C4-2B (cell line): Measurements from ENCODE around the gene SPDYE4.

Experiments
- H3K27ac ChIP-seq: fragments of 450-650 bp; 2 replicates; pipeline ENCODE4 v1.5.1; 2017
- ZFX ChIP-seq: fragments of 450-650 bp; IDR thresholded peaks from 2 replicates; pipeline ENCODE4 v1.6.1; 2017
- TF ChIP-seq, protein P1 (sequence below): fragments of 450-650 bp; conservative IDR thresholded peaks from 2 replicates; pipeline ENCODE4 v1.5.1; 2017; ENCODE audit warnings: mild to moderate bottlenecking

Gene SPDYE4

DNA sequence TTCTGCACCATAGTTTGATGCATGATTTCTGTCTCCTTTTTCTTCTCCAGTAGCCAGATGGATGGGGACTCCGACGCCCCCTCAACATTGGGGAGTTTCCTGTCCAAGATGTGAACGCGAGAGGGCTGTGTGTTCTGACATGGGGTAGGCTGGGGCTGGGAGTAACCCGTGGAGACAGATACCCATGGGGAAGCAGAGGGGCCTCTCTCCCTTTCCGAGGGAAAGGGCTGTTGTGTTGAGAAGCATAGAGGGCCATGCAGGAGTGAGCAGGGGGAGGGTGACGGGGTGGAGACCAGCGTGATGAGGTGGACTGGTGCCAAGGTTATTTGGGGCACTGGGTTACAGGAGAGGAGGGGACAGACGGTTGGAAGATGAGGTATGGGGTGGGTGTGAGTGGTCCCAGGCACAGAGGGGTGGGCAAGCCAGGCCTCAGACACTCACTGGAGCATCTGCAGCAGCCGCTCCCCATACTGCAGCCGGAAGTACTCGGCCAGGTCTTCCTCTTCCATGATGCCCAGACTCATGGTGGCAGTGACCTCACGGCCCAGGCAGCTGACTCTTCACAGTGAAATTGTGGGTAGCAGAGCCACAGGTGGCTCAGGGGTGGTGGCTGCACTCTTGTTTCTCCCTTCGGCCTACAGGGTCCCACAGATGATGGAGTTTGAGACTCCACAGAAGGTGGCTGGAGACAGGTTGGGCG lies 14.1 kb downstream of the SPDYE4 start:
- TF ChIP-seq ZFX: no peak
- TF ChIP-seq, protein P1, sequence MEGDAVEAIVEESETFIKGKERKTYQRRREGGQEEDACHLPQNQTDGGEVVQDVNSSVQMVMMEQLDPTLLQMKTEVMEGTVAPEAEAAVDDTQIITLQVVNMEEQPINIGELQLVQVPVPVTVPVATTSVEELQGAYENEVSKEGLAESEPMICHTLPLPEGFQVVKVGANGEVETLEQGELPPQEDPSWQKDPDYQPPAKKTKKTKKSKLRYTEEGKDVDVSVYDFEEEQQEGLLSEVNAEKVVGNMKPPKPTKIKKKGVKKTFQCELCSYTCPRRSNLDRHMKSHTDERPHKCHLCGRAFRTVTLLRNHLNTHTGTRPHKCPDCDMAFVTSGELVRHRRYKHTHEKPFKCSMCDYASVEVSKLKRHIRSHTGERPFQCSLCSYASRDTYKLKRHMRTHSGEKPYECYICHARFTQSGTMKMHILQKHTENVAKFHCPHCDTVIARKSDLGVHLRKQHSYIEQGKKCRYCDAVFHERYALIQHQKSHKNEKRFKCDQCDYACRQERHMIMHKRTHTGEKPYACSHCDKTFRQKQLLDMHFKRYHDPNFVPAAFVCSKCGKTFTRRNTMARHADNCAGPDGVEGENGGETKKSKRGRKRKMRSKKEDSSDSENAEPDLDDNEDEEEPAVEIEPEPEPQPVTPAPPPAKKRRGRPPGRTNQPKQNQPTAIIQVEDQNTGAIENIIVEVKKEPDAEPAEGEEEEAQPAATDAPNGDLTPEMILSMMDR: no peak
- no peak overlapping the region for H3K27ac ChIP-seq

DNA sequence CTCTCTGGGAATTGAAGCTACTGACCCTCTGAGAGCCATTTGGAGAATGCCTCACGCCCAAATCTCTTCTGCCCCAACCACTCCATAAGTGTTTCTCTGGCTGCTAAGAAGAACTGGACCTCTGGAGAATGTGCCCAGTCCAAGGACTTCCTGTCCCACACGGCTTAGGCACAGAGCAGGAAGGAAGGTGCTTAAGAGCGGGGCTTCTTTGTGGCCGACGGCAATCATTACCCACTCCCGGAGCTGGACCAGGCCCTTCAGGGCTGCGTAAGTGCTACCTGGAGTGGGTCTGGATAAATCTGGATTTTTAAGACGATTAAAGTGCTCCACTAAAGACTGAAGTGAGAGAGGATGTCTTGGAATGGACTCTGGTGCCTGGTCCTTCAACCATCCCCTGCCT lies 15.5 kb downstream of the SPDYE4 start:
- no peak overlapping the region for H3K27ac ChIP-seq
- TF ChIP-seq, protein P1: no peak

DNA sequence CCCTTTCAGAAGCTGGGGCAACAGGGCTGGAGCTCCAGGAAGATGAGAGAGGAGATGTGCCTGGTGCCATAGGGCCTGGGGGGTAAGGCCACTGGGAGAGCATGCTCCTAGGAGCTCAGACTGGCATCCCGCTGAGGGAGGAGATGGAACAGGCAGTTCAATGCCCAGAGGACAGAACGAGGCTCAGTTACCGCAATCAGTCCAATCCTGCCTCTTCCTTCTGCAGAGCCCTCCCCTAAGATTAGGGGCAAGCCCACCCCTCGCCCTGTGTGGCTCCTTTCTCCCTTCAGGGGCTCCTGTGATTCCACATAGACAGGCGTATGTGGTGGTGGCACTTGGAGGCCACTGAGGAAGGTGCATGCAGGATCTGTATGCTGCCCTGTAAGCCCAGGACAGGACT lies 16.1 kb downstream of the SPDYE4 start:
- no peak for TF ChIP-seq ZFX
- TF ChIP-seq, protein P1: no peak
- no peak overlapping the region for H3K27ac ChIP-seq

DNA sequence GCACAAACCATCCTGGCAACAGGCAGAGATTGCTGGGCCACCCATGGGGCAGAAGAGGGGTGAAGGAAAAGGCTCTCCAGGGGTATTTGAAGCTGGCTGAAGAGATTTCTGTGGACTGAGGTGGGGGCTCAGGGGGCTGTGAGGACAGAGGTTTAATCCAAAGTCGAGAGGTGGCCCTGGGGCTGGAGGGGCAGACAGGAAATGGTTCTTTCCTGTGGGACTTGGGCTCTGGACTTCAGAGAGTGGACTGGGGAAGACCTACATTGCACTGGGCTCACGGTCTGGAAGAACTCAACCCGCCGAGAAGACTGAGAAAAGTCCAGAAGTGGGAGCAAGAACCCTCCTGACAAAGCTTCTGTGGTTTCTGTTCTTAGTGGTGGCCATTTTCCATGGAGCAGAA lies 16.6 kb downstream of the SPDYE4 start:
- H3K27ac ChIP-seq: no peak overlapping the region
- no peak for TF ChIP-seq ZFX
- TF ChIP-seq, protein P1: no peak

DNA sequence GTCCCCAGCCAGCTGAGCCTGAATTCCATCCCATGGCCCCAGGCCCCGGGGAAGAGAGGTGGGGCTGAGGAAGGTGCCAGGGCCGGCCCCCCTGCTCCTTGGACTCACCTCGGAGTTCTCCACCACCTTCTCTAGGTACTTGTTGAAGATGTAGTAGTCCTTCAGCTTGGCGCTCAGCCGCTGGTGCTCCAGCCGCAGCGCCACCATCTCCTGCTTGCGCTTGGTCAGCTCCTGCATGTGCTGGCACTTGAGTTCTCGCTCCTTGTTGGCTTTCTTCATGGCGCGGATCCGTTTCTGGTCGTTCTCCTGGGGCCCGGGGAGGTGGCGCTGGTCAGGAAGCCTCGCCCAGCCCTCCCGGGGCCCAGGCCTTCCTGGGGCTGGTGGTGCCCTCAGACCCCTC lies 17.0 kb downstream of the SPDYE4 start:
- TF ChIP-seq ZFX: no peak
- TF ChIP-seq, protein P1: no peak
- no peak overlapping the region for H3K27ac ChIP-seq

DNA sequence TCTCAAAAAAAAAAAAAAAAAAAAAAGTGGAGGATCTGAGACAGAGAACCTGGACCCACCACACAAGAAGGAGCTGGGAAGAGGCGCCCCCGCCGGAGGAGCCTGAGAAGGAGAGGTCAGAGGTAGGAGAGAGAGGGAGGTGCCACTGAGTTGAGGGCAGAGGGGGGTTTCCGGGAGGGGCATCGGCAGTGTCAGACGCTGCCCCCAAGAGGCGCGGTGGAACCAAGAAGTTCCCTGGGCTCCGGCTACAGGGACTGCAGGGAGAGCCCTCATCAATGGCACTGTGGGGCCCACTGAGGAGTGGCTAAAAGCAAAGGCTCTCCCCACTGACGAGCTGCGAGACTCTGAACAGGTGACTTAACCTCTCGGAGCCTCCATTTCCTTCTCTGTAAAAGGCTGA lies 17.9 kb downstream of the SPDYE4 start:
- no peak overlapping the region for H3K27ac ChIP-seq
- TF ChIP-seq ZFX: no peak
- TF ChIP-seq, protein P1: no peak

DNA sequence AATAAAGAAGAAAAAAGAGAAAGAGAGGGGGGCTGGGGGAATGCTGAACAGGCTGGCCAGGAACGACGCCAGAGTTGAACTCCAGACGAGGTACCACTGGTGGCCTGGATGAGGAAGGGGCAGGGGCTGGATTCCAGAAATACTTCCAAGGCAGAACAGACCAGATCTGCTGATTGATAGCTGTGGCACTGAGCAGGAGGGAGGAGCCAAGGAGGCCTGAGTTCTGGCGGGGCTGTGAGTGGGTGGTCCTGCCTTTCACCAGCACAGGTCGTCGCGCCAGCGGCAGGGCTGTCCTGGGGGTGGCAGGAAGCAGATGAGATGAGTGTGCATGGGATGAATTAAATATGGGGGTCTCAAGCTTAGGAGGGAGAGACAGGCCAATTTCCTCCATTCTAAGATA lies 19.2 kb downstream of the SPDYE4 start:
- H3K27ac ChIP-seq: no peak overlapping the region
- TF ChIP-seq, protein P1: no peak
- TF ChIP-seq ZFX: no peak
